Activated naive CD8-positive, alpha-beta T cell treated with anti-CD3 and anti-CD28 coated beads, Interleukin-2, amount 50 U/mL, for 24 hours (primary cell): ENCODE results near the gene XRCC6.
A peak's percentile ranks its signal among the peaks of the same experiment; 100 is the strongest.
"Not testable (repeated sequence)": the region's sequence is repeated elsewhere in the genome, so short reads cannot be mapped to it uniquely, and the experiment has no call there.

Experiments used
- ATAC-seq: fragments of 150-1000 bp; cut with Tn5 transposase; one replicate; pipeline ENCODE4 v1.10.0; 2021
- DNase-seq: peaks from one replicate; pipeline ENCODE4 v3.0.0; 2021
- H3K27ac Mint-ChIP-seq: one replicate; pipeline ENCODE4 v1.8.0; 2021; ENCODE audit warnings: mild to moderate bottlenecking, mixed read lengths
- H3K27me3 Mint-ChIP-seq: one replicate; pipeline ENCODE4 v1.8.0; 2021; ENCODE audit warnings: mixed read lengths
- H3K36me3 Mint-ChIP-seq: one replicate; pipeline ENCODE4 v1.8.0; 2021; ENCODE audit warnings: low read depth, mixed read lengths
- H3K4me1 Mint-ChIP-seq: one replicate; pipeline ENCODE4 v1.8.0; 2021; ENCODE audit warnings: mixed read lengths
- H3K4me3 Mint-ChIP-seq: one replicate; pipeline ENCODE4 v1.8.0; 2021; ENCODE audit warnings: mild to moderate bottlenecking, moderate library complexity, mixed read lengths
- H3K9me3 Mint-ChIP-seq: one replicate; pipeline ENCODE4 v1.8.0; 2021; ENCODE audit warnings: mixed read lengths

The XRCC6 gene

DNA sequence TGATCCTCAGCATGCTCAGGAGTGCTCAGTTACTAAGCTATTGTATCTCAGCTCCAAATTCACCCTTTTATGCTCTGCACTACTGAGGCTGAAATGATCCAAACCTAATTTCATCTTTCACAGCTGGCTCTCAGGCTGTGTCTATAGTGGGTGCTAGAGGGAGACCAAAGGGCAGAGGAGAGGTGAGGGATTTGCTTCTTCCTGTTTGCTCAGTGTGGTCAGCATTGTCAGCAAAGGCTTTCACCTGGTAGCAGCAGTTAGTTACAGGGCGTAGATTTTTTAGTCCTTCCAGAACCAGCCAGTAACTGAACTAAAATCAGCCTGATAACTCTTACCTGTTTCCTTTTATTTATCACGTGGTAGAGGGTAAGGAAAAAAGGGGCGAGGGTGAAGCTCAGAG is 33.2 kb downstream of the XRCC6 start:
- peaks cover 64% of the 10 kb centered on the region for H3K36me3 Mint-ChIP-seq
- no peaks in the 10 kb centered on the region for H3K27me3 Mint-ChIP-seq
- no peaks in the 10 kb centered on the region for H3K9me3 Mint-ChIP-seq
- H3K27ac Mint-ChIP-seq: no peak overlapping the region
- DNase-seq (no peak), ATAC-seq (no peak)
- no peak overlapping the region for H3K4me3 Mint-ChIP-seq
- no peaks in the 10 kb centered on the region for H3K4me1 Mint-ChIP-seq

DNA sequence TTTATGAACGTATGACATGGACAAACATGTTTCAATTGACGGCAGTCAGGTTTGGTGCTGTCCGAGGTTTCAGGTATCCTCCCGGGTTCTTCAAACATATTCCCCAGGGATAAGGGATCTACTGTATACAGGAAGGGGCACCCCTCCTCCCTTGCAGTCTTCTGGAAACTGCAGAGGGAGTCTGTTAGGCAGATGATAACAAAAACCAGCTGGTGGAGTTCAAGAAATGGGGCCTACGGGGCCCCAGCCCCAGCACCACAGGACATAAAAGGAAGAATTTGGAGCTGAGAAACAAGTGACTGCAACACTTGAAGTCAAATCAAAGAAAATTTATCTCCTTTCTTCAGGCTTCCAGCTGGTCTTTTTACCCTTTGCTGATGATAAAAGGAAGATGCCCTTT is 35.5 kb downstream of the XRCC6 start:
- DNase-seq (no peak), ATAC-seq (no peak)
- no peaks in the 10 kb centered on the region for H3K9me3 Mint-ChIP-seq
- no peak overlapping the region for H3K27ac Mint-ChIP-seq
- no peaks in the 10 kb centered on the region for H3K4me1 Mint-ChIP-seq
- peaks cover 73% of the 10 kb centered on the region for H3K36me3 Mint-ChIP-seq
- no peaks in the 10 kb centered on the region for H3K27me3 Mint-ChIP-seq
- H3K4me3 Mint-ChIP-seq: no peak overlapping the region

DNA sequence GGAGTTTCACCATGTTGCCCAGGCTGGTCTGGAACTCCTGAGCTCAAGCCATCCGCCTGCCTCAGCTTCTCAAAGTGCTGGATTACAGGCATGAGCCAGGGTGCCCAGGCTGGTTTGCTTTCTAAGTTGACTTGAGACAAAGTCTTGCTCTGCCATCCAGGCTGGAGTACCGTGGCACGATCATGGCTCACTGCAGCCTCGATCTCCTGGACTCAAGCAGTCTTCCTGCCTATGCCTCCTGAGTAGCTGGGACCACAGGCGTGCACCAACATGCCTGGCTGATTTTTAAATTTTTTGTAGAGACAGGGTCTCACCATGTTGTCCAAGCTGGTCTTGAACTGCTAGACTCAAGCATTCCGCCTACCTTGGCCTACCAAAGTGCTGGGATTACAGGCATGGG is 36.6 kb downstream of the XRCC6 start:
- ATAC-seq (no peak), DNase-seq (no peak)
- Mint-ChIP-seq H3K36me3 (peaks cover 68% of the 10 kb centered on the region), H3K9me3 (no peaks in the 10 kb centered on the region), H3K4me3 (no peak overlapping the region), H3K27ac (no peak overlapping the region), H3K27me3 (no peaks in the 10 kb centered on the region), H3K4me1 (no peaks in the 10 kb centered on the region)

DNA sequence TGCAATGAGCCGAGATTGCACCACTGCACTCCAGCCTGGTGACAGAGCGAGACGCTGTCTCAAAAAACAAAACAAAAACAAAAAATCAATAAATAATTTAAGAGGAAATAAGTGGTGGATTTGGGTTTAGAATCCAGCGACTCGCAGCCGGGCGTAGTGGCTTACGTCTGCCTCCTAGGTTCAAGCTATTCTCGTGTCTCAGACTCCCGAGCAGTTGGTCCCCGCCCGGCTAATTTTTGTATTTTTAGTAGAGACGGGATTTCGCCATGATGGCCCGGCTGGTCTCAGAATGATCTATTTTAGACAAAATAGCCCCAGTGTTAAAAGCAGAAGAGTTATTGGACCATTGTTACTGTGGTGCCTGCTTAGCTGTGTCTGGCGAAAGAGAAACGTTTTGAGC is 37.8 kb downstream of the XRCC6 start:
- DNase-seq (no peak), ATAC-seq (no peak)
- no peaks in the 10 kb centered on the region for H3K4me1 Mint-ChIP-seq
- no peak overlapping the region for H3K4me3 Mint-ChIP-seq
- no peaks in the 10 kb centered on the region for H3K27me3 Mint-ChIP-seq
- no peaks in the 10 kb centered on the region for H3K9me3 Mint-ChIP-seq
- peaks cover 63% of the 10 kb centered on the region for H3K36me3 Mint-ChIP-seq
- no peak overlapping the region for H3K27ac Mint-ChIP-seq

DNA sequence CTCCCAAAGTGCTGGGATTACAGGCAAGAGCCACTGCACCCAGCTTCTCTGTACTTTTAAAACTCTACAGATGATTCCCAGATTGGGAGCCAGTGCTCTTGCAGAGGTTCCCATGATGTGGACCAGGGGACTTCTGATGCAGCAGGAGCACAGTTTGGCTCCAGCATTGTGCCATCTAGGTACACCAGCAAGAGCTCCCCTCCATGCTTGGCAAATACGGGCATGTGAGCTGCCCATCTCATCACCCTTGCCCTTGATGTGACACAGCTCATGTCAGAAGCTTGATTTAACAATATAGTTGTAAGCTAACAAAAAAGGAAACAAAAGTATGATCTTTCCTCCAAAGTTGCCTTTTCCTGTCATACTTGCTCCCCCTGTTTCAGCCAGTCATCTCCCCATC is 38.8 kb downstream of the XRCC6 start:
- no peaks in the 10 kb centered on the region for H3K27me3 Mint-ChIP-seq
- H3K36me3 Mint-ChIP-seq: peaks cover 62% of the 10 kb centered on the region
- H3K4me3 Mint-ChIP-seq: no peak overlapping the region
- ATAC-seq (no peak), DNase-seq (no peak)
- no peaks in the 10 kb centered on the region for H3K9me3 Mint-ChIP-seq
- H3K4me1 Mint-ChIP-seq: no peaks in the 10 kb centered on the region
- H3K27ac Mint-ChIP-seq: no peak overlapping the region

DNA sequence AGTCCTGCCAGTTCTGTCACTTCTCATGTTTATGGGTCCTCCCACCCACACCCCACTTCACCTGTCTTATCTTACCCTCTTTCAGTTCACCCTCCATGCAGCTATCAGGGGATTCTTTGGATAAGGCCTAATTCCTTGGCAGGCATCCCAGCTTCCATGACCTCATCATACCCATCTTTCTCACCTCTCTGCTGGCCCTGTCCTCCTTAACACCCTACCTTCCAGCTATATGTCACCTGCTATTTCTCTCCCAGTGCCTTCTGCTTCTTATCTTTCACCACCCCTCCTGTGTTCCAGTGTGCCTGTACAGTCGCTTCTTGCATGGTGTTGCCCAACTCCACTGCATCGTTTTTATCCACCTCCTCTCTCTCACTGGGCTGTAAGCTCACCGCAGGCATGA is 39.3 kb downstream of the XRCC6 start:
- Mint-ChIP-seq H3K36me3 (peaks cover 63% of the 10 kb centered on the region), H3K4me3 (no peak overlapping the region), H3K4me1 (no peaks in the 10 kb centered on the region), H3K27me3 (no peaks in the 10 kb centered on the region), H3K9me3 (no peaks in the 10 kb centered on the region), H3K27ac (no peak overlapping the region)
- DNase-seq (no peak), ATAC-seq (no peak)

DNA sequence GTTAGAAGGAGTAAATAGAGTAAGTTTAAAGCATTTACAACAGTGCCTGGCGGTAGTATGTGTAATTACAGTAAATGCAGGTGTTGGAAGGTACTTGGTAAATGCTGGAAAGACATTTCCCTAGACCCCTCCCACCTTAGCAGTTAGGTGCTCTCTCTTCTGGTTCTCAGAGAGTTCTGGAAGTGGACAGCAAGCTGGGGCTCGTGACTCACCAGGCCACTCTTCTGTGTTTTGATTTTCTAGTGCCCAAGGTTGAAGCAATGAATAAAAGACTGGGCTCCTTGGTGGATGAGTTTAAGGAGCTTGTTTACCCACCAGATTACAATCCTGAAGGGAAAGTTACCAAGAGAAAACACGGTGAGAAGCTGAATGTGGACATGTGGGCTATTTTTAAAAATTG is 40.0 kb downstream of the XRCC6 start:
- H3K27ac Mint-ChIP-seq: peak overlapping the region; percentile 43

DNA sequence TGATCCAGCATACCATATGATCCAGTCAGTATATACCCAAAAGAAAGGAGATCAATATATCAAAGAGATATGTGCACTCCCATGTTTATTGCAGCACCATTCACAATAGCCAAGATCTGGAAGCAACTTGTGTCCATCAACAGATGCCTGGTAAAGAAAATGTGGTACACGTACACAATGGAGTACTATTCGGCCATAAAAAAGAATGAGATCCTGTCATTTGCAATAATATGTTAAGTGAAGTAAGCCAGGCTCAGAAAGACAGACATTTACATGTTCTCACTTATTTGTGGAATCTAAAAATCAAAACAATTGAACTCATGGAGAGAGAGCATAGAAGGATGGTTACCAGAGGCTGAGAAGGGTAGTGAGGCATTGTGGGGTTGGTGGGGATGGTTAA is 40.6 kb downstream of the XRCC6 start:
- Mint-ChIP-seq H3K27ac (no peak overlapping the region), H3K36me3 (peaks cover 56% of the 10 kb centered on the region)
- no peak for ATAC-seq

More for the DNA sequence above, 40.0 kb downstream of the XRCC6 start:
- H3K4me3 Mint-ChIP-seq: no peak overlapping the region
- no peaks in the 10 kb centered on the region for H3K4me1 Mint-ChIP-seq
- H3K9me3 Mint-ChIP-seq: no peaks in the 10 kb centered on the region
- ATAC-seq (no peak), DNase-seq (no peak)
- H3K36me3 Mint-ChIP-seq: peaks cover 59% of the 10 kb centered on the region
- H3K27me3 Mint-ChIP-seq: no peaks in the 10 kb centered on the region

DNA sequence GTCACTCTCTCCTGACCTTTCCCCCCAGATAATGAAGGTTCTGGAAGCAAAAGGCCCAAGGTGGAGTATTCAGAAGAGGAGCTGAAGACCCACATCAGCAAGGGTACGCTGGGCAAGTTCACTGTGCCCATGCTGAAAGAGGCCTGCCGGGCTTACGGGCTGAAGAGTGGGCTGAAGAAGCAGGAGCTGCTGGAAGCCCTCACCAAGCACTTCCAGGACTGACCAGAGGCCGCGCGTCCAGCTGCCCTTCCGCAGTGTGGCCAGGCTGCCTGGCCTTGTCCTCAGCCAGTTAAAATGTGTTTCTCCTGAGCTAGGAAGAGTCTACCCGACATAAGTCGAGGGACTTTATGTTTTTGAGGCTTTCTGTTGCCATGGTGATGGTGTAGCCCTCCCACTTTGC is 42.5 kb downstream of the XRCC6 start:
- peak overlapping the region; percentile 53 for H3K27ac Mint-ChIP-seq

More for the DNA sequence above, 40.6 kb downstream of the XRCC6 start:
- Mint-ChIP-seq H3K4me3 (no peak overlapping the region), H3K27me3 (no peaks in the 10 kb centered on the region), H3K4me1 (peaks cover 4% of the 10 kb centered on the region), H3K9me3 (no peaks in the 10 kb centered on the region)
- no peak for DNase-seq

DNA sequence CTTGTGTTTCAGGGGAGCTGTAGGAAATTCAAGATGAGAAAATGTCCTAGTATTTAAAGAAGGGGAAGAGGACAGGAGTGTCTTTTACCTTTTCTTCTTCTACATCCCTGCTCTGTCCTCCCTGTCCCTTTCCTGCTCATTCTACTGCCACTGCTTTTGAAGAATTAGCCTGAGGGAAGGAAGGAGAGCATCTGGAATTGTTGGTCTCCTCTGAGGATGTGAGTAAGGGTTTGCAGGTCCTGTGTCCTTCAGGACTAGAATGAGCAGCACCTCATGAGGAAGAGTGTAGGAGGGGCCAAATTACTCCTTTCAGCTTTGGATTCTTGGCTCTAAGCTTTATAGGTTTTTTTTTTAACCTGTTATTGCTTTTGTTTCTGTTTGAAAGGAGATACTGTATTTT is 43.4 kb downstream of the XRCC6 start:
- no peaks in the 10 kb centered on the region for H3K27me3 Mint-ChIP-seq
- no peak overlapping the region for H3K4me3 Mint-ChIP-seq
- peaks cover 40% of the 10 kb centered on the region for H3K36me3 Mint-ChIP-seq
- H3K9me3 Mint-ChIP-seq: no peaks in the 10 kb centered on the region
- ATAC-seq: no peak
- DNase-seq: no peak
- peaks cover 15% of the 10 kb centered on the region for H3K4me1 Mint-ChIP-seq
- peak overlapping the region; percentile 53 for H3K27ac Mint-ChIP-seq

More for the DNA sequence above, 42.5 kb downstream of the XRCC6 start:
- not testable (repeated sequence) for H3K9me3 Mint-ChIP-seq, DNase-seq, H3K27me3 Mint-ChIP-seq, H3K4me3 Mint-ChIP-seq, ATAC-seq
- Mint-ChIP-seq H3K4me1 (peaks cover 12% of the 10 kb centered on the region), H3K36me3 (peaks cover 43% of the 10 kb centered on the region)

DNA sequence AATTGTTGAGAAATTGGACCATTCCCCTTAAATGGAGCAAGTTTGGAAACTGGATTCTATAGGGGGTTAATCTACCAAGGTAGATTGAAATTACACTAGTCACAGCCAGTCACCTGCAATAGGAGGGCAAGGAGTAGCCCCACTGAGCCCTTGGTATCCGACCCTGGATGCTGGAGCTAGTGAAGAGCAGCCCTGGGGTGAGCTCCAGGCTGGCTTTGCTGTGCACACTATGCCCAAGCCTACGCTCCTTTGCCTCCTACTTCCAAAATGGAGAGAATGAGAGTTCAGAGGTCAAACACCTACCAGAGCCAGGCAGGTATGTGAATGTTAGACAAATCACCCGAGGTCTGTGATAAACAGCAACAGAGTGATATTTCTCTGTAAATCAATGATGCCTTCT is 43.9 kb downstream of the XRCC6 start:
- Mint-ChIP-seq H3K4me3 (no peak overlapping the region), H3K27ac (no peak overlapping the region), H3K4me1 (peaks cover 16% of the 10 kb centered on the region), H3K36me3 (peaks cover 37% of the 10 kb centered on the region), H3K27me3 (no peaks in the 10 kb centered on the region), H3K9me3 (no peaks in the 10 kb centered on the region)
- DNase-seq (no peak), ATAC-seq (no peak)

DNA sequence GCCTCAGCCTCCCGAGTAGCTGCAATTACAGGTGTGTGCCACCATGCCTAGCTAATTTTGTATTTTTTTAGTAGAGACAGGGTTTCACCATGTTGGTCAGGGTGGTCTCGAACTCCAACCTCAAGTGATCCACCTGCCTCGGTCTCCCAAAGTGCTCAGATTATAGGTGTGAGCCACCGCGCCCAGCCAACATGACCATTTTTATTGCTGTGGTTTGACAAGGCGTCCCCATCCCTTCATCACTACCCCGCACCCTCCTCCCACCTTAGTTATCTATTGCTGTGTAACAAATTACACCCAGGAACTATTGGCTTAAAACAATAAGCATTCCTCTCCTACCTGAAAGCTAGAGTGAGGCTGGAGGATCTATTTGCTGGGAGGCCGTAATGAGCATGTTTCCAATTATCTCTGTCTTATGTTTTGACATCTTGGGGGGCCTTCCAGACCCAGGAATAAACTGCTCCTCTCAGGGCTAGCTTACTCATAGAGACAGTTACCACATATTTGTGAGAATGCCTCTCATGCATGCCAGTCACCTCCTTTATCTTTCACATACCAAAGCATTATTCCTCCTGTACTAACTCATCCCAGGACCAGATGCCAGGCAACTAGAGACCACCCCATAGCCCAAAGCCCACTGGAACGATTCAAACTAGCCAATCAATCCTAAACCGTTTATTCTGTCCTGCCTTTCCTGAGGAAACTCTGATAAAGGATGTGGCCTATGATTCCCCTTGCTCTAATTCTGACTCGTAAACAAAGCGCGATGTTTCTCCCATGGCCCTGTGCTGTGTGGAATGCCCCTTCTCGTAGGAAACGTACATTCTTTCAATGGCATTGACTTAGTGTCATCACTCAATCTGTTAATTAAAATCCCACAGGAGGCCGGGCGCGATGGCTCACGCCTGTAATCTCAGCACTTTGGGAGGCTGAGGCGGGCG is 48.1 kb downstream of the XRCC6 start:
- ATAC-seq (no peak), DNase-seq (no peak)
- Mint-ChIP-seq H3K4me3 (no peak overlapping the region), H3K27me3 (no peaks in the 10 kb centered on the region), H3K27ac (peak overlapping the region; percentile 42), H3K36me3 (peaks cover 21% of the 10 kb centered on the region), H3K9me3 (no peaks in the 10 kb centered on the region), H3K4me1 (peaks cover 16% of the 10 kb centered on the region)

DNA sequence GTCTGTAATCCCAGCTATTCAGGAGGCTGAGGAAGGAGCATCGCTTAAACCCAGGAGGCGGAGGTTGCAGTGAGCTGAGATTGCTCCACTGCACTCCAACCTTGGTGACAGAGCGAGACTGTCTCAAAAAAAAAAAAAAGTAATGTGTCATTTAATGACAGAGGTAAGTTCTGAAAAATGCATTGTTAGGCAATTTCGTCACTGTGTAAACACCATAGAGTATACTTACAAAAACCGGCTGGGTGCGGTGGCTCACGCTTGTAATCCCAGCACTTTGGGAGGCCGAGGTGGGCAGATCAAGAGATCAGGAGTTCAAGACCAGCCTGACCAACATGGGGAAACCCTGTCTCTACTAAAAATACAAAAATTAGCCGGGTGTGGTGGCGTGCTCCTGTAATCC is 51.0 kb downstream of the XRCC6 start:
- DNase-seq, H3K4me3 Mint-ChIP-seq, ATAC-seq, H3K9me3 Mint-ChIP-seq, H3K27me3 Mint-ChIP-seq, H3K4me1 Mint-ChIP-seq: not testable (repeated sequence)
- Mint-ChIP-seq H3K36me3 (peaks cover 26% of the 10 kb centered on the region), H3K27ac (peak overlapping the region; percentile 27)

DNA sequence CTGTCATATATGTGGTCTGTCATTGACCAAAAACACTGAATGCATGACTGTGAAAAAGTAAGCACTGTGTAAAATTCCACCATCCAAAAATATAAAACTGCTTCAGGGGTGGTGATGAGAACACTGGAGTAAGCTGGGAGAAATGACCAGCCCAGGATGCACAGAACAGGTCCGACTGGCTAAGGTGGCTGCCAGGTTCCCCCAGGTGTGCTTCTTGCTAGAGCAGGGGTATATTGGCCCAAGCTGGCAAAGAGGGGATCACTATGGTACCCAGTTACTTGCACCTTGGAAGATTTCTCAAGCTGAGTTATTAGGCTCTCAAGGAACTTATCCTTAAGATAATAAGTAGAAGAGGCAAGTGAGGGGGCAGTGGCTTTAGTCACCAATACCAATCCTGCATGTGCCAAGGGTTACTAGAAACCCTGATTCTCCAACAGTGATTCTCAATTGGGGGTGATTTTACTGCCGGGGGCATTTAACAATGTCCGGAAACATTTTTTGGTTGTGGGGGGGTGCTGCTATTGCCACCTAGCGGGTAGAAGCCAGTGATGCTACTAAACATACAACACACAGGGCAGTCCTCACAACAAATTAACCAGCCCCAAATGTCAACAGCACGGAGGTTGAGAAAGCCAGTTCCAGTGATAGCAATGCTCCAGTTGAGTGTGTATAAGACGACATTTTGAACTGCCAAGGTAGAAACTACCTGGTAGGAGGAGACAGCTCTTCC is 51.9 kb downstream of the XRCC6 start:
- no peak for DNase-seq

DNA sequence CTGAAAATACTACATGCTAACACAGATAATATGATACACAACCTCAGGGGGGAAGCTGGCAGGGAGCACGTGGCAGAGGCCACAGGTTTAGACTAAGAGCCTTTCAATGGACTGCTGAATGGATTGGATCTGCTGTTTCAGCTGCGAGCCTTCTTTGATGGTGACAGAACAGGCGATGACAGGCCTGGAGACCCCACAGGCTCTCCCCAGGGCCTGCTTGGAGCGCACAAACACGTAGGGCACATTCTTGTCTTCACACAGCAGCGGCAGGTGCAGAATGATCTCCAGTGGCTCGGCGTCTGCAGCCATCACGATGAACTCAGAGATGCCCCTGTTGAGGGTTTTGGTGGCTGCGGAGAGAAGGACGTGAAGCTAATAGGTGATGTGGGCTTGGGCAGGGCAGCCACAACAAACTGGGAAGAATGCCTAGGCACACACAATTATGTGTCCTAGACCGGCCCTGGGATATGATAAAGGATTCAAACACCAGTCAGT is 53.8 kb downstream of the XRCC6 start:
- no peak for DNase-seq
- no peak for ATAC-seq
- H3K4me1 Mint-ChIP-seq: peaks cover 7% of the 10 kb centered on the region
- H3K36me3 Mint-ChIP-seq: peaks cover 43% of the 10 kb centered on the region
- H3K4me3 Mint-ChIP-seq: no peak overlapping the region
- no peaks in the 10 kb centered on the region for H3K27me3 Mint-ChIP-seq
- peak overlapping the region; percentile 45 for H3K27ac Mint-ChIP-seq
- H3K9me3 Mint-ChIP-seq: no peaks in the 10 kb centered on the region

More for the DNA sequence above, 51.9 kb downstream of the XRCC6 start:
- peaks cover 6% of the 10 kb centered on the region for H3K4me1 Mint-ChIP-seq
- no peaks in the 10 kb centered on the region for H3K27me3 Mint-ChIP-seq
- H3K36me3 Mint-ChIP-seq: peaks cover 30% of the 10 kb centered on the region
- no peaks in the 10 kb centered on the region for H3K9me3 Mint-ChIP-seq
- no peak overlapping the region for H3K27ac Mint-ChIP-seq
- ATAC-seq: peak; percentile 21
- no peak overlapping the region for H3K4me3 Mint-ChIP-seq
